Muscle layer of colon (tissue), 2 donors: ENCODE measurements around the gene MACROD2.

Experiments
- H3K27ac ChIP-seq: one replicate; pipeline ENCODE4 v1.7.0; 2013; ENCODE audit warnings: low read depth, mild to moderate bottlenecking, low read length, moderate library complexity
- H3K27me3 ChIP-seq, 2 donors: one replicate each; pipeline ENCODE4 v1.7.0; 2013; ENCODE audit warnings: low read length in 2 of 2, mild to moderate bottlenecking in 2 of 2; ENCODE audit not compliant: insufficient read depth in 2 of 2, control insufficient read depth in 1 of 2
- H3K36me3 ChIP-seq: one replicate; pipeline ENCODE4 v1.7.0; 2013; ENCODE audit warnings: mild to moderate bottlenecking, low read length; ENCODE audit not compliant: insufficient read depth
- H3K4me1 ChIP-seq: one replicate; pipeline ENCODE4 v1.7.0; 2013; ENCODE audit warnings: mild to moderate bottlenecking, low read length; ENCODE audit not compliant: insufficient read depth
- H3K4me3 ChIP-seq, 2 donors: one replicate each; pipeline ENCODE4 v1.7.0; 2013; ENCODE audit warnings: low read length in 2 of 2, low read depth in 1 of 2, mild to moderate bottlenecking in 1 of 2, moderate library complexity in 1 of 2
- H3K9ac ChIP-seq: one replicate; pipeline ENCODE4 v1.7.0; 2013; ENCODE audit warnings: low read length
- H3K9me3 ChIP-seq: one replicate; pipeline ENCODE4 v1.7.0; 2013; ENCODE audit warnings: mild to moderate bottlenecking, low read length
- donor health status: abdominal sarcoma.
- donor health status: Adenocarcinoma of cecum.

MACROD2 gene

DNA sequence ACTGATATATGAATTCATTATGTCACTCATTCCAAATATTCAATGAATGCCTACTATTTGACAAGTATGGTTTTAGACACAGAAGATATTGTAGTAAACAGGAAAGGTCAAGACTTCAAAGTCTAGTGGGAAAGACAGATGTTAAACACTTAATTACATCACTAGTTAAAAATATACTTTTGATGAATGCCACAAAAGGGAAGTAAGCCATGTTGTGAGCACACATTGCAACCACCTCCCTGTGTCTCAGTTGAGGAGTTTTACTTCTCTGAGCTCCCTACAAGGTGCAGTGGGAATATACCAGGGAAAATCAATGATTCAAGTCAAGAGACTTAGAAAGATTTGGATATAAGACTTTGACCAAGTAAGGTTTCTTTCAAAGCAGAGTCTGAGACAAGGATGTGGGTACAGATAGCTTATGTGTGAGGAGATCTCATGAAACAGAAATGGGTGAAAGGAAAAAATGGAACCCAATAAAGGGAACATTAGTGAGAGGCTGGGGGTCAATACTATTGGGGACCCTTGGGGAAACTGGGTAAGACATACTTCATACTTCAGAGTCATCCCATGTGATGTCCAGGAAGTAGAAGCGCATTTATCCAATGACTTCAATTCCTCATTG, 2074.2 kb downstream of the MACROD2 start:
- peaks cover 5% of the 10 kb centered on the region for H3K4me1 ChIP-seq
- no peaks in the 10 kb centered on the region for H3K27me3 ChIP-seq
- H3K4me3 ChIP-seq = no peak overlapping the region
- no peaks in the 10 kb centered on the region for H3K9me3 ChIP-seq
- H3K9ac ChIP-seq = no peak overlapping the region
- H3K27ac ChIP-seq = no peak overlapping the region
- no peaks in the 10 kb centered on the region for H3K36me3 ChIP-seq

- Histone ChIP-seq H3K9me3 (no peaks in the 10 kb centered on the region), H3K27ac (no peak overlapping the region), H3K27me3 (no peaks in the 10 kb centered on the region), H3K4me1 (no peaks in the 10 kb centered on the region), H3K9ac (no peak overlapping the region), H3K4me3 (no peak overlapping the region), H3K36me3 (no peaks in the 10 kb centered on the region)
Measured at GRCh38 chr20:16072220-16072619, 2076.9 kb downstream of the MACROD2 start.

GRCh38 chr20:16078172-16078898, 2083.0 kb downstream of the MACROD2 start:
- Histone ChIP-seq H3K4me3 (no peak overlapping the region), H3K9ac (no peak overlapping the region), H3K36me3 (no peaks in the 10 kb centered on the region), H3K27ac (no peak overlapping the region), H3K27me3 (no peaks in the 10 kb centered on the region), H3K9me3 (no peaks in the 10 kb centered on the region), H3K4me1 (no peaks in the 10 kb centered on the region)

DNA sequence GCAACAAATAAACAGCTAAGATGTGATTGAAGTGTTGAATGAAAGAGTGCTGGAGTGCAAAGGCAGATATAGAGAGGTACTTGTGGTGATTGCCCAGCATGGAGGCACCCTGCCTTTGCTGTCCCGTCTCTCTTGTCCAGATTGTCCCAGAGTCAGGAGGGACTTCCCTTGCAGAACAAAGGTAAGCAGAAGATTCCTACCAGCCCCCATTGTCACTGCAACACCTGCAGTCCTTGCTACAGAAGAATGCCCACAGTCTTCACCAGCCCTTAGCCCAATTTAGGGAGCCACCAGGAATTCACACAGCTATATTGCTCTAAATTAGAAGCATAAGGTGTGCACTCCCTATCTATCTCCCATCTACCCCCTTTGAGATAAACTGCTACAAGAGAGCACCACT, 2086.1 kb downstream of the MACROD2 start:
- H3K4me1 ChIP-seq = no peaks in the 10 kb centered on the region
- no peak overlapping the region for H3K27ac ChIP-seq
- no peak overlapping the region for H3K4me3 ChIP-seq
- no peaks in the 10 kb centered on the region for H3K27me3 ChIP-seq
- no peak overlapping the region for H3K9ac ChIP-seq
- no peaks in the 10 kb centered on the region for H3K9me3 ChIP-seq
- H3K36me3 ChIP-seq = no peaks in the 10 kb centered on the region

DNA sequence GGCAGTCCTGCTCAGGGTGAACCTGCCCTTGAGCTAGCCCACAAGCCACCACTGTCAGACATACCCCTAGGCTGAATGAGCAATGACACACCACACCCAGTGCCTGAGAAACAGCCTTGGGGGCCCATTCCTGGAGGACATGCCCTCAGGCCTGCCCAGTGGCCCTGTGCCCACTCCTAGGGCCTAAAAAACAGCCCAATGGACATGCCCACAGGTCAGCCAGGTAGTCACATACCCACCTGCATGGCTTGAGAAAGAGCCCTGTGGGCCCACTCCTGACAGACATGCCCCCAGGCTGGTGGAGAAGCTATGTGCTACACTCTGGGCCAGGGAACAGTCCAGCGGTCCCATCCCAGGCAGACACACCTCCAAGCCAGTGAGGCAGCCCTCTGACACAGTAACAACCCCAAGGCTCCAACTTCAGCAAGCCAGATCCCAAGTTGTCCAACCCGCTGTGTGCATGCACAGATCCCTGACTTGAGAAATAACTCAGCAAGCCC, 2086.8 kb downstream of the MACROD2 start:
- H3K4me3 ChIP-seq = no peak overlapping the region
- no peaks in the 10 kb centered on the region for H3K27me3 ChIP-seq
- H3K9ac ChIP-seq = no peak overlapping the region
- H3K9me3 ChIP-seq = no peaks in the 10 kb centered on the region
- no peaks in the 10 kb centered on the region for H3K36me3 ChIP-seq
- H3K27ac ChIP-seq = no peak overlapping the region
- no peaks in the 10 kb centered on the region for H3K4me1 ChIP-seq

GRCh38 chr20:16083639-16084280, 2088.4 kb downstream of the MACROD2 start:
- Histone ChIP-seq H3K4me1 (no peaks in the 10 kb centered on the region), H3K4me3 (no peak overlapping the region), H3K9me3 (no peaks in the 10 kb centered on the region), H3K27ac (no peak overlapping the region), H3K36me3 (no peaks in the 10 kb centered on the region), H3K27me3 (no peaks in the 10 kb centered on the region), H3K9ac (no peak overlapping the region)

GRCh38 chr20:16095226-16095625, 2099.9 kb downstream of the MACROD2 start:
- Histone ChIP-seq H3K4me1 (no peaks in the 10 kb centered on the region), H3K4me3 (no peak overlapping the region), H3K27me3 (no peaks in the 10 kb centered on the region), H3K36me3 (no peaks in the 10 kb centered on the region), H3K27ac (no peak overlapping the region), H3K9me3 (no peaks in the 10 kb centered on the region), H3K9ac (no peak overlapping the region)

GRCh38 chr20:16096756-16097326, 2101.5 kb downstream of the MACROD2 start:
- no peaks in the 10 kb centered on the region for H3K4me1 ChIP-seq

DNA sequence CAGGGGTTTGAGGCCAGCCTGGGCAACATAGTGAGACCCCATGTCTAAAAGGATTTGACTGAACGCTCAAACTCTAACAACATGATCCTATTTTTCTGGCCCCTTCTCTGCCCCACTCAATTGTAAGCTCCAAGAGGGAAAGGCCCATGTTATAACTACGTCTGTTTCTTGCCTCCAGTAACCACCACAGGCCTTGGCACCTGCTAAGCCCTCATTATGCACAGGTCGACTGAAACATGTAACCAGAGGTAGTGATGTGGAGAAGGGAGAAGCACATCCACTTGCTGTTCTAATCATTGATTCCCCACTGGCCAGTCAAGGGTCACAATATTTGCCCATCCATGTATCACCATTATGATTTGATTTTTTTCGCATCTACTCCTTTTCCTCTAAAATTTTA, 2102.5 kb downstream of the MACROD2 start:
- no peak overlapping the region for H3K27ac ChIP-seq
- no peaks in the 10 kb centered on the region for H3K27me3 ChIP-seq
- no peak overlapping the region for H3K9ac ChIP-seq
- H3K36me3 ChIP-seq = no peaks in the 10 kb centered on the region
- no peak overlapping the region for H3K4me3 ChIP-seq
- peaks cover under 1% of the 10 kb centered on the region for H3K4me1 ChIP-seq
- H3K9me3 ChIP-seq = no peaks in the 10 kb centered on the region

More at GRCh38 chr20:16096756-16097326, 2101.5 kb downstream of the MACROD2 start:
- H3K9ac ChIP-seq = no peak overlapping the region
- no peaks in the 10 kb centered on the region for H3K9me3 ChIP-seq
- no peaks in the 10 kb centered on the region for H3K27me3 ChIP-seq
- H3K36me3 ChIP-seq = no peaks in the 10 kb centered on the region
- no peak overlapping the region for H3K4me3 ChIP-seq
- no peak overlapping the region for H3K27ac ChIP-seq

DNA sequence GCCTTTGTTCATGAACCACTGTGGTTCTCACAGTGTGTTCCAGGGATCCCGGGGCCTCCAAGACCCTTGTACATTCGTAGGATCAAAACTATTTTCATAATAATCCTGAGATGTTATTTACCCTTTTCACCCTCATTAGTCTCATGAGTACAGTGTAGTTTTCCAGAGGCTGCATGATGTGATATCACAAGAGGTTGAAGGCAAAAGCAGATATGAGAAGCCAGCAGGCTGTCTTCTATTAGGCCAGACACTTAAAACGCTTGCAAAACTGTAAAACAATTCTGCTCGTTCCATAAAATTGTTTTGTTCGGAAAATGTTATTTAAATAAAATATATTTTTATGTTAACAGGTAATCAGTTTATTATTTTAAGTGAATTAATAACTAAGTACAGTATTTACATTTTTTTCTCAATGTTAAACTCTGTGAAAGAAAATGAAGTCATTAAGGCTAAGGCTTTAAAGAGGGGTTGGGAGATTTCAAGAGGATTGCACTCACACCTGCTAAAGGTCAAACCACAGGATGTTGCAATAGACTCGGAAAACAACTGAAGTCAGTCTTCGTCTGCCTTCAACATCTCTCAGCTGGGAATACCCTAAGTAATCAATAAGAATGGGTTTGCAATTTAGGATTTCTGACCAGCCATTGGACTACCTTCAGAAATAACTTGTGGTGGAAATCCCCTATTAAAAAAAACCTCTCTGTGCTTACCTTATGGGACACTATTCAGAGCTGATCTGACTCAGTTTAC, 2103.7 kb downstream of the MACROD2 start:
- Histone ChIP-seq H3K4me1 (peaks cover 11% of the 10 kb centered on the region), H3K9me3 (no peaks in the 10 kb centered on the region), H3K27ac (no peak overlapping the region), H3K9ac (no peak overlapping the region), H3K36me3 (no peaks in the 10 kb centered on the region), H3K4me3 (no peak overlapping the region), H3K27me3 (no peaks in the 10 kb centered on the region)

DNA sequence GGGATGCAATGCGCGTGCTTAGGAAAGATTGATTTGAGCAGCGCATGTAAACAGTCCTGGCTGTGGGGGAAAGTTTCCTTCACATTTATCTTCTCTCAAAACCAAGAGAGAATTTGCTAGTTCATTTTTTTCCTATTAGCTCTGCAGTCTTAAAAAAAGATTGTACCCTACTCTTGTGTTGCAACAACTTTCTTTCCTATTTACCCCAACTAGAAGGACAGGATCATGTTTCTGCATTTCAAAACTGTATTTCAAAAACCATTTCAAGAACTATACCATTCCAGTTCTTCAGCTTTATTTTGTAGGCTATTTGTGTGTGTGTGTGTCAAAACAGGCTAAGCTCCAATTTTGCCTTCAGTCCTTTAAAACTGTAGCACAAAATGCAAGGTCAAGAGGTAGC, 2104.8 kb downstream of the MACROD2 start:
- H3K4me3 ChIP-seq = no peak overlapping the region
- H3K27me3 ChIP-seq = no peaks in the 10 kb centered on the region
- no peaks in the 10 kb centered on the region for H3K9me3 ChIP-seq
- H3K36me3 ChIP-seq = no peaks in the 10 kb centered on the region
- no peak overlapping the region for H3K9ac ChIP-seq
- peaks cover 11% of the 10 kb centered on the region for H3K4me1 ChIP-seq
- no peak overlapping the region for H3K27ac ChIP-seq
